Measurements from ENCODE around the gene HK1.
A peak's percentile ranks its signal among the peaks of the same experiment; 100 is the strongest.

HK1 gene

DNA sequence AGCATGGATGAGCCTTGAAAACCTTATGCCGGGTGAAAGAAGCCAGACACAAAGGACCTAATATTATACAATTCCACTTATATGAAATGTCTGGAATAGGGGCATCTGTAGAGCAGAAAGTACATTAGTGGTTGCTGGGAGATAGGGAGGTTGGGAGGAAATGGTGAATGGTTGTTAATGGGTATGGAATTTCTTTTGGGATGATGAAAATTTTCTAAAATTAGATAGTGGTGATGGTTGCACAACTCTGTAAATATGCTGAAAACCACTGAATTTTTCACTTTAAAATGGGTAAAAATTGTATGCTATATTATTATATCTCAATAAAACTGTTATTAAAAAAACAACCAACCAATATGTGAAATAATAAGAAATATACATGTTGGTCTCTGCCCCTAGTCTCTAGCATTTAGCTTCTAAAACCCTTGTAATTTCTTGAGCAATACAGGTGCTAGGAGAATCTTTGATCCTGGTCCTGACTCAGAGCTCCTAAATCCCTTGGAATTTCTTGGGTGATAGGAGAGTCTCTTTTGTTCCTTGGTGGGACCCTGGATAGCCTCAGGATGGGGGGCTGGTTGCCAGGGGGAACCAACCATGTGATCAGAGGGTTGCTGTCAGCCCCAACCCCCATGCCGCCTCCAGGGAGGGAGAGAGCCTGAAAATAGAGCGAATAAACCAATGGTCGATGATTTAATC, 74.4 kb downstream of the HK1 start:
- peak; percentile 87 for DNase-seq

DNA sequence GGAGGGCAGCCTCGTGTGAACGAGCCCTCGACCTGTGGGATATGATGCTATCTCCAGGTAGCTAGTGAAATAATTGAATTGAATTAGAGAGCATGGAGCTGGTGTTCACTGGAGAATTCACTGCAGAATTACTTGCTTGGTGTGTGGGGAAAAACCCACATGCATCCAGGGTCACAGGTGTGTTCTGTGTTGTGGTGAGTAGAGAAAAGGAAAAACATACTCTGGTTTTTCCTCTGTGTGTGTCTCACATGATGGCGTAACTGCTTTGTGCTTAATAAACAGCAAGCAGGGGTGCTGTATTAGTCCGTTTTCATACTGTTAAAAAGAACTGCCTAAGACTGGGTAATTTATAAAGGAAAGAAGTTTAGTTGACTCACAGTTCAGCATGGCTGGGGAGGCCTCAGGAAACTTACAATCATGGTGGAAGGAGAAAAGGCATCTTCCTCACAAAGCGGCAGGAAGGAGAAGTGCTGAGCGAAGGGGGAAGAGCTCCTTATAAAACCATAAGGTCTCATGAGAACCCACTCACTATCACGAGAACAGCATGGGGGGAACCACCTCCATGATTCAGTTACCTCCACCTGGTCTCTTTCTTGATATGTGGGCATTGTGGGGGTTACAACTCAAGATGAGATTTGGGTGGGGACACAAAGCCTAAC, 75.8 kb downstream of the HK1 start:
- DNase-seq = no peak

DNA sequence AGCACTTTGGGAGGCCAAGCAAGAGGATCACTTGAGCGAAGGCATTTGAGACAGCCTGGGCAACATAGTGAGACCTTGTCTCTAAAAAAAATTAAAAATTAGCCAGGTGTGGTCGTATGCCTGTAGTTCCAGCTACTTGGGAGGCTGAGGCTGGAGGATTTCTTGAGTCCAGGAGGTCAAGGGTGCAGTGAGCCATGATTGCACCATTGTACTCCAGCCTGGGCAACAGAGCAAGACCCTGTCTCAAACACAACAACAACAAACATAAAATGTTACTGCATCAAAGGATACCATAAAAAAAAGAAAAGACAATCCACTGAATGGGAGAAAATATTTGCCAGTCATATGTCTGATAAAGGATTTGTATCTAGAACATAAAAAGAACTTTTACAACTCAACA, 77.9 kb downstream of the HK1 start:
- DNase-seq = no peak

DNA sequence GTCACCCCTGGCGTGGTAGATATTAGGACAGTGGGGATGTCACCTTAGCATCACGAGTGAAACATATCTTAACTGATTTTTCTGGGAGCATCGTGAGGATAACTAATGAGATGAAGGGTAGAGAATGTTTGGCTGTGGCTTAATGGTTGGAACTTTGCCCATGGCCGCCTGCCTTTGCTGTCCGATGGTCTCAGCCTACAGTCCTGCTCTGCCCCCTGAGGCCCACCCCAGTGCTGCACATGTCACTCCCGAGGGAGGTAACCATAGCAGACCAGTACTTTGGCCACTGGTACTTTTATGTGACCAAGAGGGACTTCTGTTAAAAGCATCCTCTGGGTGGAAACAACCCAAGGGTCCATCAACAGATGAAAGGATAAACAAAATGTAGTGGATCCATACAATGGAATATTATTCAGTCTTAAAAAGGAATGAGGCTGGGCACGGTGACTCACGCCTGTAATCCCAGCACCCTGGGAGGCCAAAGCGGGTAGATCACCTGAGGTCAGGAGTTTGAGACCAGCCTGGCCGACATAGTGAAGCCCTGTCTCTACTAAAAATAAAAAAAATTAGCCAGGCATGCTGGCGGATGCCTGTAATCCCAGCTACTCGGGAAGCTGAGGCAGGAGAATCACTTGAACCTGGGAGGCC, 80.0 kb downstream of the HK1 start:
- DNase-seq = no peak

DNA sequence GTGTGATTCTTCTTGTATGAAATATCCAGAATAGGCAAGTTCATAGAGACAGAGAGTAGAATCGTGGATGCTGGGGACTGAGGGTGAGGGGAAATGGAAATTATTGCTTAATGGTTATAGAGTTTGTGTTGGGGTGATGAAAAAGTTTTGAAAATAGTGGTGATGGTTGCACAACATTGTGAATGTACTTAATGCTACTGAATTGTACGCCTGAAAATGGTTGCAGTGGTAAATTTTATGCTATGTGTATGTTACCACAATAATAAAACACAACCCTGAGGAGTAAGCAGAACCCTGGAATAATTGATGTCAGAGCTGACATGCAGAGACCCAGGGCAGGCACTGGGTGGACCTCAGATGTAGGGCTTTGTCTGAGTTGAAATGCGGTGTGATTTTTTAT, 80.9 kb downstream of the HK1 start:
- peak; percentile 52 for DNase-seq

DNA sequence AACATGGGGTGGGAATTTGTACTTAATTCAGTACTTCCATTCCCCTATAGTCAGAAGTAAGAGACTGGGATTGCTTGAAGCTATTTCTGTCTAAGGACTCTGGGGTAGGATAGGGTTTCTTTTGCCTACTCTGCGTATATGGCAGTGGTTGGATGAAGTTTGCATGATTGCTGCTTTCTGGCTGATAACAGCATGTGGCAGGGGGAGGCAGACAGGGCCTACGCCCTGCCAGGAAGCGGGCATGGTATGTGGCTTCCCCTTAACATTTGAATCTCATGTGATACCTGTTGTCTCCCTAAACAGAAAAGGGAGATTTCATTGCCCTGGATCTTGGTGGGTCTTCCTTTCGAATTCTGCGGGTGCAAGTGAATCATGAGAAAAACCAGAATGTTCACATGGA, 81.3 kb downstream of the HK1 start:
- DNase-seq = no peak

DNA sequence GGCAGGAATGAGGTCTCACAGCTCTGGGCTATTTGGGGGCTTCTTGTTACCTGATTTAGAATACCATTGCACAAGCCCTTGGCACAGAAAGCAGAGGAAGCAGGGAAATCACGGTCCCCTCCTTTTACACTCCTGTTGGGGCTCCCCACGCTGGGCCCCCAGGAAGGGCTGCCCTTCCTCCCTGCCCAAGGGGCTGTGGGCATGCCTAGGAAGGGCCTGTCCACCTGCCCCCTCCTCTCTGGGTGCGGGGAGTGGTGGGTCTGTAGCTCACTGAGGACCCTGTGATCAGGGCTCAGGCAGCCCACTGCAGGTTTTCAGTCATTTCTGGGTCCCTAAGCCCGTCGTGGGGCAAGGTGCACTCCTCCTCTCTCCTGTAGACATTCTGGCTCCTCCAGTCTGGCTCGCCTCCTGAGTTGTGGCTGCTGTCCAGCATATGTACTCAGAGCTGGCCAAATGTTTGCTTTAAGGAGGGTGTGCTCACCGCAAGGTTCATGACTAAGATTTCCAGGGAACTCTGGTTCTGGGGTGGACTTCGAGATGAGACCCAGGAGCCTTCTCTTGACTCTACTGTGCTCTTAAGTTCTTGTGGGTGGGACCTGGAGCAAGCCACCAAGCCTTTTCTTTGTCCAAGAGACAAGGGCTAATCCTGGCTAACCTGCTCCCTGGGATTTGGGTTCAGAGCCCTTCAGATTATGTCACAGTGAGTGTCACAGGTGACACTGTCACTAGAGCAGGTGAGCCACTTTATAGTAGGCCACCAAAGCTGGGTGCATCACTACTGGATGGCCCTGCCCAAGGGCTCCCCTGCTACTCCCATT, 82.4 kb downstream of the HK1 start:
- peak; percentile 67 for DNase-seq

DNA sequence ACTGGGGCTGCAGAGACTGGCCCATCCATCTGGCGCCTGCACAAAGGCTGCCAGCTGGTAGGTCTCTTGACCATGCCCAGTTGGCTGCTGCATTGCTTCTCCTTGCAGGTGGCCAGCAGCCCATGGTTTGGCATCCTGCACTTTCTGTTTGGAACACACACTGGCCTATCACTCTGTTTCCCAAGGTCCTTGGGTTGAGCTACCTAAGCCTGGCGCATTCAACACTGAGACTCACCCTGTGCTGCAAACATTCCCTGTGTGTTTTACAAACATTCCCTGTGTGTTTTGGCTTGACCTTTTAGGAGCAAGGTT, 83.0 kb downstream of the HK1 start:
- DNase-seq = no peak

DNA sequence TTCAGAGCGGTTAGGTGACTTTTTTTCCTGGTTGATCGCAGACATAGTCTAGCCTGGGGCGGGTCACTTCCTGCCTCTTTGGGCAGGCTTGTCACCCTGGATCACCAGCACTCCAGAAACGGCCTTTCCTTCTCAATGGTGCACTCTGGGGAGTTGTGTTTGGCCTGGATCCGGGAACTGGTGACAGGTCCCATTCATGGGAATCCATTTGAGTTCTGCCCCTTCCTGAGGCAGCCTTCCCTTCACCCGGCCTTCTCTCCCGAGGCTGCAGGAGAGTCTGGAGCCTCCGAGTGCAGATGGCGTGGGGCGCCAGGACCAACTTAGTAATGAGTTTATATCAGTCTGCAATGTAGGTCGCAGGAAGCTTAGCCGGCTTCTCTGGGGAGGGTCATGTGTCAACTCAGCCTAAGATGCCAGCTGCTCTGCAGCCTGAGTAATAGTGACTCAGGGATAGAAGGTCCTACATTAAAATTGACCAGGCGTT, 84.2 kb downstream of the HK1 start:
- peak; percentile 22 for DNase-seq

DNA sequence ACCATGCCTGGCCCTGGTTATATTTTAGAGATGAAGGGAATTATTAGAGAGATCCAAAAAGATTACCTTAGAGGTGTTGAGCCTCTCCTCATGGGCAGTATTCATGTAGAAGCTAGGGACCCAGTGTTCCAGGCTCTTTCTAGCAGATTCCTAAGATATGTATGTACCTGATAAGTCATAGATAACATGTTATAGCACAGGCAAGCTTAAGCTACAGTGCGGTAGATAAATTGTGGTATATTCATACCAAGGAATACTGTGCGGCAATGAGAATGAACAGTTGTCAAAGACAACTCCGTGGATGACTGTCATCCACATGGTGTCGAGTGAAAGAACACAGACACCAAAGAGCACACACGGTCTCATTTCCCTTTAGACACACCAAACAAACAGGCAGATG, 85.4 kb downstream of the HK1 start:
- no peak for DNase-seq

DNA sequence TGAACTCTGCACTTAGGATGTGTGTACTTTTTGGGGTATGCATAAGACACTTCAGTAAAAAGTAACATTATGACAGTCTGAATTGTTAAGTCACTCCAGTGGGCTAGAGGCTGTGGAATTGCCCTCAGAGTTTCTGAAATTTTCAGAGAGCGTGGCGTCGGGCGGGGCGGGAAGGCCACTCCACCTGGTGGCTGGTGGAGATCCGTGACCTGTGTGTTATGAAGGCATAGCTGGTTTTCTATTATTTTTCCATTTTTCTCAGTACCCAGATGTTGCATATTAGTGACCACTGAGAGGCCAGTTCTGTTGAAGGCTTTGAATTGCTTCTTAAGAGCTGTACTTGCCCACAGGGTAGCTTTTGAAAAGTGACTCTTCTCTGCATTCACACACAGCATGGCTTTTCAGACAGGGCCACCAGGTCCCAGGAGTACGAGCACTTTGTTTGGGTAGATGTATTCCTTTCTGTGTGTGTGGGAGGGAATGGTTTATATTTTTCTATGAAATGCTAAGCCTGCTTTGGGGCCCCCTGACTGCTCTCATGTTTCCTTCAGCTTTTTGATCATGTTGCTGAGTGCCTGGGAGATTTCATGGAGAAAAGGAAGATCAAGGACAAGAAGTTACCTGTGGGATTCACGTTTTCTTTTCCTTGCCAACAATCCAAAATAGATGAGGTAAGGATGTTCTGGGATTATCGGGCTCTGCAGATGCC, 86.1 kb downstream of the HK1 start:
- DNase-seq = no peak

DNA sequence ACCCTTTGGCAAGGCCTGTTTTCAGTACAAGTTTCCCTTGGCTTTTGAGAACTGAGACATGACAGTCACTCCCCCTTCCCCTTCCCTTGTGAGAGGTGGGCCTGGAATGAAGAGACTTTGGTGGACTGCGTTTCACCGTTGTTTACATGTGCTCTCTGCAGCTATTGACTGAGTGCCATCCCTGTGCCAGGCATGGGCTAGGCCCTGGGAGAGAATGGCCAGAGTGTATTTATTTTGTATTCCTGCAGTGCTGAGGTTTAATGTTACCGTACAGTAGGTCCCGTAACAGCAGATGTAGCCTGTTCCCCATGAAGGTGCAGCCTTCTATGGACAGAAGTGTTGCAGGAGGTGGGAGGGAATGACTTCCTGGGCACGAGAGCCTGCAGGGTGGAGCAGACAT, 88.4 kb downstream of the HK1 start:
- no peak for DNase-seq

DNA sequence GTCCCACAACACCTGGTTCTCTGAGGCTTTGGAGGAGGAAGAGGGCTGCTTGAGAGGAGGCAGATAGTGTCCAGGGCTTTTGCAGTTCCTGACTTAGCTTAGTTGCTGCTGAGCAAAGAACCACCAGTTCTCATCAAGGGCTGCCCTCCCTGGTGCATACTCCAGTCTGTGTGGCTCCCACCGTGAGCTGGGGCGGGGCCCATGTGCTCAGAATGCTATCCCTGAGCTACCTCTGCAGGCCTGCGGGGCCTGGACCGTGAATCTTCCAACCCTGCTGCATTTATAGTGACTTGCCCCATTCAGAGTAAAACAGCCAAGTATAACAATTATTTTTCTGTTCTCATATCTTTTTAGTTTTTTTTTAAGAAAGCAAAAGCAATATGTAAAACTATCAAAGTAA, 89.2 kb downstream of the HK1 start:
- no peak for DNase-seq

DNA sequence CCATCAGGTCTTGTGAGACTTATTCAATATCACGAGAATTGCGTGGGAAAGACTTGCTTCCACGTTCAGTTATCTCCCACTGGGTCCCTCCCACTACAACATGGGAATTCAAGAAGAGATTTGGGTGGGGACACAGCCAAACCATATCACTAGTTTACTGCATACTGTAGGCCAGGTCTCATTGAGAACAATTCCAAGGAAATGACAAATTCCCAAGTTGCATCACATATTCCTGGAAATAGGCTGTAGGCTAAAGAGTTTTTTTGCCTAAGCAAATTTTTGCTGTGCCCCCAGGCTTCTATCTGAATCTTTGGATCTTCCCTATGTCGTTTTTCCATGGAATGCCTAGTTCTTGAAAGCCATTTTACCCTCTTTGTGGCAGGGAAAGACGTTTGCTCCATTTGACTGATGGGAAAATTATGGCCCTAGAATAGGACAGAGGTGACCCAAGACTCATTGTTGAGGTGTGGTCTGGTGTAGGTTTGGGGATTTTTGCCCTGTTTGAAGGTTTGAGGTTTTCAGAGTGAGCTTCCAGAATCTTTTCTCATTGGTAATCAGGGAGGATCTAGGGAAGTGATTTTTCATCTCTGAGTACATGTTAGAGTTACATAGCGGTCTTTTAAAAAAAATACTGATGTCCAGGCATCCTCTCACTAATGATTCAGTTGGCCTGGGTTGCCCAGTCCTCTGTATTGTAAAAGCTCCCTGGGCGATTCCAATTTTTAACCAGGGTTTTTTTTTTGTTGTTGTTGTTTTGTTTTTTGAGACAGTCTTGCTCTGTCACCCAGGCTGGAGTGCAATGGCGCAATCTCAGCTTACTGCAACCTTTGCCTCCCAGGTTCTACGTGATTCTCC, 94.1 kb downstream of the HK1 start:
- peak; percentile 67 for DNase-seq

DNA sequence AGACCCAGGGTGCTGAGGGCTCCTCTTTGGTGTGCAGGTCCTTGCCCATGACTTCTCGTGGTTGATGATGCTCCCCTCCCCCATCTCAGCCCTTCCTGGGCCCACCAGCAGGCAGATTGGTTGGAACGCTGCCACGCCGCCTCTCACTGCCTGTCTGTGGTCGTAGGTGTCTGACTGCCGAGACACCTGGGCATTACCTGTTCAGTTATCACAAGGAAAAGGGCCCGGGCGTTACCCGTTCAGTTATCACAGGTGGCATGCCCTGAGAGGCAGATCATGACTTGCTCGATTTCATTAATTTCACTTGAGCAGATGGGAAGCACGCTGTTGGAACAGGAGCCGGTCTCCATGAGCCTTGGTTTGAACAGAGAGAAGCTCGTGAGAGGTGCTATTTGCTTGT, 95.9 kb downstream of the HK1 start:
- no peak for DNase-seq

DNA sequence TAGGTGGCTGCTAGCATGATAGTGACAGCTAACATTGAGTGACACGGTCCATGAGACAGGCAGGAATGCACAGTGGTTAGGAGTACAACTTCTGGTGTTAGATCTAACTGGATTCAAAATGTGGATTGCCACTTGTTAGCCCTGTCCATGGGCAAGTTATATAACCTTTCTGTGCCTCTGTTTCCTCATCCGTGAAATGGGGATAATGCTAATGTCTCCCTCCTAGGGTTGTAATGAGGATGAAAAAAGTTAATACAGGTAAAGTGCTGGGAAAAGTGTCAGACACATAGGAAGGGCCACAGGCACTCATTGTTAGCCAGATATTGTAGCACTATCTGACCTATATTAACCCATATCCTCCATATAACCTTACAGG, 96.6 kb downstream of the HK1 start:
- DNase-seq = no peak

DNA sequence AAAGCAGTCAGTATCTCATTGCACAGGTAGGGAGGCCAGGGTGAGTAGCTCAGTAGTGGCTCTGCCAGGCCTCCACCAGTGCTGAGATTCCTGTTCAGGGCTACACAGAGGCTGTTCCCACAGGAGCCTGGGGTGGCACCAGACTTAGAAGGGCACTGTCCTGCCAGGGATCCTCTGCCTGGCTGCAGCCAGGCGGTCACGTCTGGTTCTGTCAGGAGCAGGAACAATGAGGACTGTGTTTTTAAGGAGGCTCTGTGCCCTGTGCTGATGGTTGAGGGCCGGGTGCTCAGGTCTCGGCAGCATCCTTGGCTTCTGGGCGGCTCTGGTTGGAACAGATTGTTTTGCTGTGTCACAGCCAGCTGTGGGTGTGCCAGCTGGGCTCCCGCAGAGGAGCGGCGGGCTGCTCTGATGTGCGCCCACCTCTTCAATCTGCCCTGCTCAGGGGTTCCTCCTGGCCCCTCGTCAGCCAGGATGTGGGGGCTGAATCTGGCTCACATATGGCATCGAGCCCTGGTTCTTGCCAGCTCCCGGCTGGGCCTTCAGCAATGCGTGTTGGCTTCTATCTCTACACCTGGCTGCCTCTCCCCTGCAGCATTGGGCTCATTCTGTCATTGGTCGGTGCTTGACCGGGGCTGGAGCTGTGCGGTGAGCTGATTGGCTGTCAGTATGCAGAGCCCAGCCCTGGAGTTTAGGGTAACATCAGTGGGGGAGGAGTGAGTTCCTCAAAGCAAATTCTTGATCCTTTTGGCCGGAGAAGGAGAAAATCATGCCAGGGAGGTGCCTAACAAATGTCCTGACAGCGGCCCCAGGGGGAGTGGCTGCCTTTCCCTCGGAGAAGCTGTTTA, 97.2 kb downstream of the HK1 start:
- no peak for DNase-seq

DNA sequence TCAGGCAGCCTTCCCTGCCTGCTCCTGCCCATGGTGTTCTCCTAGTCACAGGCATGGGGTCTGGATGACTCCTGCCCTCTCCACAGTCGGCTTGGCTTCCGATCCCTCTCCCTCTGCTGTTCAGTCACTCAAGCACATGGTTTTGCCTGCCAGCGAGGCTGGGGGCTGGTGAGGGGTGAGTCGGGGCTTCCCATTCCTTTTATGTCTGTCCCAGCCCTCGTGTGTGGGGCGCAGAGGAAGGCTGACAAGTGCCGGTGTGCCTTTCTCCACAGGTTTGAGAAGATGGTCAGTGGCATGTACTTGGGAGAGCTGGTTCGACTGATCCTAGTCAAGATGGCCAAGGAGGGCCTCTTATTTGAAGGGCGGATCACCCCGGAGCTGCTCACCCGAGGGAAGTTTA, 98.4 kb downstream of the HK1 start:
- no peak for DNase-seq

DNA sequence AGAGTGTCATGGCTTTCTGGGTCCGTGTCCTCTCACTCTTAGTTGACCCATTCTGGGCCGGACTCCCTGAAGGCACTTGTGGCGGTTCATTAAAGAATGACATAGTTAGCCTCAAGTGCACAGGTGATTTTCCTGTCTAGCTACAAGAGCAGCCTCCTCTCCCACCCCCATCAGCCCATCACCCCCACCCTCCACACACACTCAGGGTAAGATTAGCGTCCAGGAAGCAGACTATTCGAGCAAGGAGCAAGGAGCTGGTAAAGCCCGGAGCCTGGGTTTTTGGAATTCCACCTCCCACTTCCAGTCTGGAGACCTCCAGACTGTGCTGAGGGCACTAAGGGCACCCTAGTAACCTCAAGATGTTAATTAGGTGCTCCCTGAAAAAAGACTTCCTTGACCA, 98.9 kb downstream of the HK1 start:
- no peak for DNase-seq

DNA sequence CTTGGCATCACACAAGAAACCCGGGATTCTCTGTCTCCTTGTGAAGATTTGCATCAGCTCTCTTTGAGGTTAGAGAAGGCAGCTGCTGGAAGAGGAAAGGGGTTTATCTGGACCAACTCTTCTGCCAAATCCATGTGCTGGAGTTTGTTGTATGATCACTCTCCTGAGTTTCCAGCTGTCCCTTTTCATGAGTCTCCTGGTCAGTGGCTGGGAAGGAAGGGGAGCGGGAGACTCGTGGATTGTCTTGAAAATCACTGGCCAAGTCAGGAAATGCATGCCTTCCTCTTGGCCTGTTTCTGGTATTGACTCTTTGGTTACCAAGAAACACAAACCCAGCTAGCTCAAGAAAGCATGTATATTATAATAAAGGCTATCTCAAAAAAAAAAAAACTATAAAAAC, 99.6 kb downstream of the HK1 start:
- no peak for DNase-seq

DNA sequence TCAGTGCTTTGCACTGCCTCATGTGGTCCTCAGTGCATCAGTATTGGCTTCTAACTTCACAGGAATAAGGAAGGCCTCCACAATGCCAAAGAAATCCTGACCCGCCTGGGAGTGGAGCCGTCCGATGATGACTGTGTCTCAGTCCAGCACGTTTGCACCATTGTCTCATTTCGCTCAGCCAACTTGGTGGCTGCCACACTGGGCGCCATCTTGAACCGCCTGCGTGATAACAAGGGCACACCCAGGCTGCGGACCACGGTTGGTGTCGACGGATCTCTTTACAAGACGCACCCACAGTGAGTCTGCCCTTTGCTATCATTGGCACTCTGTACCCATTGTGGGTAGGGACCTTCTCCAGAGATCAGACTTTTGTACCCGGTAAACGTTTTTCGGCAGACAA, 101.5 kb downstream of the HK1 start:
- no peak for DNase-seq

Data from fibroblast of skin of right quadriceps (primary cell).